OCI-LY1 (cell line): ENCODE data around the gene MAPK13.

Experiments used
- H2AFZ ChIP-seq: fragments of 200-600 bp; sonication (generic), shearing (Covaris generic); 2 replicates; pipeline ENCODE4 v1.6.0; 2014; ENCODE audit warnings: antibody characterized with exemption, mild to moderate bottlenecking, low read length
- H3F3A ChIP-seq: fragments of 200-600 bp; sonication (generic), shearing (Covaris generic); 2 replicates; pipeline ENCODE4 v1.6.0; 2014; ENCODE audit warnings: mild to moderate bottlenecking, antibody characterized with exemption, low read length, moderate library complexity; ENCODE audit not compliant: insufficient read depth
- H3K27ac ChIP-seq: fragments of 200-600 bp; sonication (generic); 2 replicates; pipeline ENCODE4 v1.5.1; 2014; ENCODE audit warnings: low read length, mixed run types, mild to moderate bottlenecking, low read depth; ENCODE audit not compliant: poor library complexity, severe bottlenecking
- H3K27me3 ChIP-seq: fragments of 200-600 bp; sonication (generic); 2 replicates; pipeline ENCODE4 v1.6.0; 2014; ENCODE audit warnings: antibody characterized with exemption, mild to moderate bottlenecking, low read length, moderate library complexity; ENCODE audit not compliant: insufficient read depth
- H3K36me3 ChIP-seq: fragments of 200-600 bp; sonication (generic); 2 replicates; pipeline ENCODE4 v1.6.1; 2014; ENCODE audit warnings: mild to moderate bottlenecking, antibody characterized with exemption, low read length, moderate library complexity, mixed read lengths; ENCODE audit not compliant: insufficient read depth
- H3K4me1 ChIP-seq: fragments of 200-600 bp; sonication (generic); 2 replicates; pipeline ENCODE4 v1.5.1; 2014; ENCODE audit warnings: mild to moderate bottlenecking, low read length, moderate library complexity; ENCODE audit not compliant: insufficient read depth, severe bottlenecking
- H3K4me2 ChIP-seq: fragments of 200-600 bp; sonication (generic), shearing (Covaris generic); 2 replicates; pipeline ENCODE4 v1.6.1; 2014; ENCODE audit warnings: low read length
- H3K4me3 ChIP-seq: fragments of 200-600 bp; sonication (generic); 2 replicates; pipeline ENCODE4 v1.5.1; 2014; ENCODE audit warnings: low read length, low read depth, mild to moderate bottlenecking, mixed read lengths; ENCODE audit not compliant: poor library complexity, severe bottlenecking
- H3K79me2 ChIP-seq: fragments of 200-600 bp; shearing (Covaris generic); 2 replicates; pipeline ENCODE4 v1.6.1; 2016; ENCODE audit warnings: mixed run types, low read length, mixed read lengths; ENCODE audit not compliant: insufficient read depth
- H3K9ac ChIP-seq: fragments of 200-600 bp; sonication (generic), shearing (Covaris generic); 2 replicates; pipeline ENCODE4 v1.6.1; 2014; ENCODE audit warnings: mild to moderate bottlenecking, low read length, mixed read lengths
- H3K9me2 ChIP-seq: fragments of 200-600 bp; sonication (generic), shearing (Covaris generic); 2 replicates; pipeline ENCODE4 v1.6.1; 2014; ENCODE audit warnings: low read depth, mild to moderate bottlenecking, low read length, mixed read lengths
- H3K9me3 ChIP-seq: fragments of 200-600 bp; shearing (Covaris generic); 2 replicates; pipeline ENCODE4 v1.6.1; 2014; ENCODE audit warnings: low read length, mixed read lengths
- H4K20me1 ChIP-seq: fragments of 200-600 bp; sonication (generic), shearing (Covaris generic); 2 replicates; pipeline ENCODE4 v1.6.0; 2016; ENCODE audit warnings: mild to moderate bottlenecking, low read length; ENCODE audit not compliant: insufficient read depth
- EZH2 ChIP-seq: fragments of 200-600 bp; sonication (generic), shearing (Covaris generic); IDR thresholded peaks from 2 replicates; pipeline ENCODE4 v1.8.0; 2017; ENCODE audit warnings: borderline replicate concordance, mixed run types, mild to moderate bottlenecking, antibody characterized with exemption, low read length, moderate library complexity, mixed read lengths
- TF ChIP-seq, protein P1 (sequence below): fragments of 200-600 bp; sonication (generic), shearing (Covaris generic); IDR thresholded peaks from 2 replicates; pipeline ENCODE4 v1.5.1; 2017; ENCODE audit warnings: mild to moderate bottlenecking, antibody characterized with exemption, low read length, moderate library complexity, mixed read lengths

The MAPK13 gene

DNA sequence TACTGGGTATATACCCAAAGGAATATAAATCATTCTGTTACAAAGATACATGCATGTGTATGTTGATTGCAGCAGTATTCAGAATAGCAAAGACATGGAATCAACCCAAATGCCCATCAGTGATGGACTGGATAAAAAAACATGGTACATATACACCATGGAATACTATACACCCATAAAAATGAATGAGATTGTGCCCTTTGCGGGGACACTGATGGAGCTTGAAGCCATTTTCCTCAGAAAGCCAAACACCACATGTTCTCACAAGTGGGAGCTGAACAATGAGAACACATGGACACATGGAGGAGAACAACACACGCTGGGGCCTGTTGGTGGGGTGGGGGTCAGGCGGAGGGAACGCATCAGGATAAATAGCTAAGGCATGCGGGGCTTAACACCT, 41.3 kb upstream of the MAPK13 start:
- Histone ChIP-seq H3K79me2 (no peaks in the 10 kb centered on the region), H3F3A (no peaks in the 10 kb centered on the region), H3K4me3 (no peak overlapping the region), H2AFZ (no peak overlapping the region), H3K36me3 (peaks cover 21% of the 10 kb centered on the region), H3K27ac (no peak overlapping the region), H3K4me2 (no peak overlapping the region), H4K20me1 (no peaks in the 10 kb centered on the region), H3K27me3 (no peaks in the 10 kb centered on the region), H3K9me2 (no peaks in the 10 kb centered on the region), H3K4me1 (no peaks in the 10 kb centered on the region), H3K9me3 (no peaks in the 10 kb centered on the region), H3K9ac (no peak overlapping the region)
- no peak for TF ChIP-seq EZH2
- TF ChIP-seq, protein P1, sequence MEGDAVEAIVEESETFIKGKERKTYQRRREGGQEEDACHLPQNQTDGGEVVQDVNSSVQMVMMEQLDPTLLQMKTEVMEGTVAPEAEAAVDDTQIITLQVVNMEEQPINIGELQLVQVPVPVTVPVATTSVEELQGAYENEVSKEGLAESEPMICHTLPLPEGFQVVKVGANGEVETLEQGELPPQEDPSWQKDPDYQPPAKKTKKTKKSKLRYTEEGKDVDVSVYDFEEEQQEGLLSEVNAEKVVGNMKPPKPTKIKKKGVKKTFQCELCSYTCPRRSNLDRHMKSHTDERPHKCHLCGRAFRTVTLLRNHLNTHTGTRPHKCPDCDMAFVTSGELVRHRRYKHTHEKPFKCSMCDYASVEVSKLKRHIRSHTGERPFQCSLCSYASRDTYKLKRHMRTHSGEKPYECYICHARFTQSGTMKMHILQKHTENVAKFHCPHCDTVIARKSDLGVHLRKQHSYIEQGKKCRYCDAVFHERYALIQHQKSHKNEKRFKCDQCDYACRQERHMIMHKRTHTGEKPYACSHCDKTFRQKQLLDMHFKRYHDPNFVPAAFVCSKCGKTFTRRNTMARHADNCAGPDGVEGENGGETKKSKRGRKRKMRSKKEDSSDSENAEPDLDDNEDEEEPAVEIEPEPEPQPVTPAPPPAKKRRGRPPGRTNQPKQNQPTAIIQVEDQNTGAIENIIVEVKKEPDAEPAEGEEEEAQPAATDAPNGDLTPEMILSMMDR, result no peak

GRCh38 chr6:36094238-36094637, 36.1 kb upstream of the MAPK13 start:
- Histone ChIP-seq H3K4me3 (no peak overlapping the region), H3K9ac (no peak overlapping the region), H3K9me3 (no peaks in the 10 kb centered on the region), H4K20me1 (no peaks in the 10 kb centered on the region), H3K27ac (peak overlapping the region; percentile 17), H3F3A (no peaks in the 10 kb centered on the region), H3K4me1 (peaks cover 12% of the 10 kb centered on the region), H3K79me2 (no peaks in the 10 kb centered on the region), H3K36me3 (peaks cover 23% of the 10 kb centered on the region; the same call in 1 of the 2 replicates), H3K9me2 (no peaks in the 10 kb centered on the region), H3K4me2 (no peak overlapping the region), H2AFZ (no peak overlapping the region), H3K27me3 (no peaks in the 10 kb centered on the region)
- TF ChIP-seq EZH2, result no peak
- TF ChIP-seq, protein P1, result no peak

DNA sequence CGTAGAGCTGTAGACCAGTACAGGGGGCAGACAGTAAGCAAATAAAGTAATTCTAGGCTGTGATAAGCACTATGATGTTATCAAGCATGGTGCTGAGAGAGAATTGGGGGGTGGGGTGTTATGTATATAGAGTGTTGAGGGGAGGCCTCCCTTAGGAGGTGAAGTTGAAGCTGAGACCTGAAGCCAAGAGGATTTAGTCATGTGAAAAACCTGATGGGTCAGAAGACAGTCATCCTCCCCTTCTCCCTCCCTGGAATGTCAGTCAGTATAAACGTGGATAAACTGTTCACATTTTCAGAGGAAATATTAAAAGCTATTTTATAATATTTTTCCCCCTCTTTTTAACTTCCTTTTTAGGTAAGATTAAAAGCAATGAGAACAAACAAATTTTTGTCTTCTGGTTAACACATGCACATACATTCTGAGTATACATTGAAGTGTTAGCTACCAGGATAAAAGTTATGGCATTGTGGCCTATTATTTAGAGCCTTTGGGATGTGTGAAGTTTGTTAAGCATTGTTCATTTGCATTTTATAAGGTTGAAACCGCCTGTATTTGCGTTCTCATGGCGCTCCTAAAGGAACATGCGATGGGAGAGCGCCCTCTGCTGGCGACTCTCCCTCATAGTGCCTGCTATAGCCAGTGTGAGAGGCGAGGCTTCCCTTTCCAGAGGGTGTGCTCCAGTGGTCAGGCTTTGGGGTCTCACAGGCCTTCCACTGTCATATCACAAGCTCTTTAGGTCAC, 35.4 kb upstream of the MAPK13 start:
- H4K20me1 ChIP-seq, result no peaks in the 10 kb centered on the region
- H3K9ac ChIP-seq, result peak overlapping the region; percentile 28; the same call in 1 of the 2 replicates
- H3K79me2 ChIP-seq, result no peaks in the 10 kb centered on the region
- H3K27me3 ChIP-seq, result no peaks in the 10 kb centered on the region
- no peaks in the 10 kb centered on the region for H3K9me2 ChIP-seq
- no peaks in the 10 kb centered on the region for H3F3A ChIP-seq
- peak overlapping the region; percentile 20; the same call in 1 of the 2 replicates for H3K4me2 ChIP-seq
- no peaks in the 10 kb centered on the region for H3K9me3 ChIP-seq
- H3K4me3 ChIP-seq, result no peak overlapping the region
- no peak for TF ChIP-seq EZH2
- TF ChIP-seq, protein P1, result peak; percentile 96
- peaks cover 23% of the 10 kb centered on the region; the same call in 1 of the 2 replicates for H3K36me3 ChIP-seq
- H3K4me1 ChIP-seq, result peaks cover 17% of the 10 kb centered on the region
- H3K27ac ChIP-seq, result peak overlapping the region; percentile 17
- no peak overlapping the region; the same call in 1 of the 2 replicates for H2AFZ ChIP-seq
